Mucosa of stomach (tissue), 1 donor: ENCODE results near the gene ADCY4.

Source experiments
- H3K27me3 ChIP-seq: one replicate; pipeline ENCODE4 v1.7.0; 2013; ENCODE audit warnings: mild to moderate bottlenecking, low read length; ENCODE audit not compliant: control insufficient read depth, insufficient read depth
- H3K36me3 ChIP-seq: one replicate; pipeline ENCODE4 v1.7.0; 2013; ENCODE audit warnings: low read length; ENCODE audit not compliant: control insufficient read depth, insufficient read depth
- H3K4me1 ChIP-seq: one replicate; pipeline ENCODE4 v1.7.0; 2013; ENCODE audit warnings: mild to moderate bottlenecking, low read length; ENCODE audit not compliant: control insufficient read depth, insufficient read depth
- H3K4me3 ChIP-seq: one replicate; pipeline ENCODE4 v1.7.0; 2013; ENCODE audit warnings: low read length
- H3K9ac ChIP-seq: one replicate; pipeline ENCODE4 v1.7.0; 2013; ENCODE audit warnings: mild to moderate bottlenecking, low read length, moderate library complexity
- H3K9me3 ChIP-seq: one replicate; pipeline ENCODE4 v1.7.0; 2013; ENCODE audit warnings: mild to moderate bottlenecking, low read length, moderate library complexity; ENCODE audit not compliant: control insufficient read depth
- donor health status: Pancreatic carcinoma.

The ADCY4 gene

GRCh38 chr14:24270537-24271133, 64.2 kb downstream of the ADCY4 start:
- H3K4me1 ChIP-seq: peaks cover 18% of the 10 kb centered on the region
- H3K27me3 ChIP-seq: no peaks in the 10 kb centered on the region
- H3K9me3 ChIP-seq: no peaks in the 10 kb centered on the region

DNA sequence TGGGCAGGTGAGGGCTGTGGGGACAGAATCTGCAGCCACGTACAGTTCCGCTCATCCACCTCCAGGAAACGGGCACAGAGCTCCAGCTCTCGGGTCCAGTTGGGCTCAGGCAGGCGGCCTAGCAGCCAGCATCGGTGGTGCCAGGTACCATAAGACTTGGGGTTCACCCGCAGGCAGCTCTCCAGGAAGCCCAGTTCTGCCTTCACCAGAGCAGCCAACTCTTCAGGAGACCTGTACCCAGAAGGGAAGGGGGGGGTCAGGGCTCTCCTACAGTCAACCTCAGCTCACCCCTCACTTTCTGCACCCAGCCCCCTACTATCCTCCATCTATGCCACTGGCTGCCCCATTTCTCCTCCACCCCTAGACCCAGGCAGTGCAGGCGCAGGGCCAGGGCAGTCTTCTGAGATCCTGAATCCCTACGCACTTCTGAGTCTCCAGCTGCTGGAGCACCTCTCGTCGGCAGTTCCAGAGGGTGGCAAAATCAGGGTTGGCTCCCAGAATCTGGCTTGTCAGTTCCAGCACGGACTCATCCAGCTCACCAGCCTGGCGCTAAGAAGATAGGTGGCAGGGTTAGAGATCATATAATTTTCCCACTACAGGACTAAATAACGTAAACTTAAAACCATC, 64.8 kb downstream of the ADCY4 start:
- no peaks in the 10 kb centered on the region for H3K27me3 ChIP-seq
- no peak overlapping the region for H3K4me3 ChIP-seq
- no peak overlapping the region for H3K9ac ChIP-seq
- H3K4me1 ChIP-seq: peaks cover 18% of the 10 kb centered on the region
- H3K9me3 ChIP-seq: no peaks in the 10 kb centered on the region
- H3K36me3 ChIP-seq: no peaks in the 10 kb centered on the region

More at GRCh38 chr14:24270537-24271133, 64.2 kb downstream of the ADCY4 start:
- peak overlapping the region; percentile 52 for H3K4me3 ChIP-seq
- no peaks in the 10 kb centered on the region for H3K36me3 ChIP-seq
- H3K9ac ChIP-seq: peak overlapping the region; percentile 98

- Histone ChIP-seq H3K27me3 (no peaks in the 10 kb centered on the region), H3K36me3 (no peaks in the 10 kb centered on the region), H3K4me3 (no peak overlapping the region)
These were observed 65.5 kb downstream of the ADCY4 start for GRCh38 chr14:24269368-24269767.

More at GRCh38 chr14:24269368-24269767, 65.5 kb downstream of the ADCY4 start:
- H3K9ac ChIP-seq: no peak overlapping the region
- H3K4me1 ChIP-seq: peaks cover 16% of the 10 kb centered on the region
- no peaks in the 10 kb centered on the region for H3K9me3 ChIP-seq
